ENCODE data around the gene ZNF483.
"Not testable (repeated sequence)": the region's sequence is repeated elsewhere in the genome, so short reads cannot be mapped to it uniquely, and the experiment has no call there.

DNA sequence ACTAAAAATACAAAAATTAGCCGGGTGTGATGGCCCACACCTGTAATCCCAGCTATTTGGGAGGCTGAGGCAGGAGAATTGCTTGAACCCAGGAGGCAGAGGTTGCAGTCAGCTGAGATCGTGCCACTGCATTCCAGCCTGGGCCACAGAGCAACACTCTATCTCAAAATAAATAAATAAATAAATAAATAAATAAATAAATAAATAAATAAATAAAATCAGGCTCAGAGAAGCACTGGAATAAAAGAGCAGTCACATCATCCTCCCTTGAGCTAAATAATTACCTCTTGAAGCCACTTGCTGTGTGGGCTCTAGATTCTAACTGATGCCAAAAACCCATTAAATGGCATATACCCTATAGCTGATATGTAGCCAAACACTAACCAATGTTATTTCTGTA lies 27.8 kb upstream of the ZNF483 start:
- TF ChIP-seq, protein P1, sequence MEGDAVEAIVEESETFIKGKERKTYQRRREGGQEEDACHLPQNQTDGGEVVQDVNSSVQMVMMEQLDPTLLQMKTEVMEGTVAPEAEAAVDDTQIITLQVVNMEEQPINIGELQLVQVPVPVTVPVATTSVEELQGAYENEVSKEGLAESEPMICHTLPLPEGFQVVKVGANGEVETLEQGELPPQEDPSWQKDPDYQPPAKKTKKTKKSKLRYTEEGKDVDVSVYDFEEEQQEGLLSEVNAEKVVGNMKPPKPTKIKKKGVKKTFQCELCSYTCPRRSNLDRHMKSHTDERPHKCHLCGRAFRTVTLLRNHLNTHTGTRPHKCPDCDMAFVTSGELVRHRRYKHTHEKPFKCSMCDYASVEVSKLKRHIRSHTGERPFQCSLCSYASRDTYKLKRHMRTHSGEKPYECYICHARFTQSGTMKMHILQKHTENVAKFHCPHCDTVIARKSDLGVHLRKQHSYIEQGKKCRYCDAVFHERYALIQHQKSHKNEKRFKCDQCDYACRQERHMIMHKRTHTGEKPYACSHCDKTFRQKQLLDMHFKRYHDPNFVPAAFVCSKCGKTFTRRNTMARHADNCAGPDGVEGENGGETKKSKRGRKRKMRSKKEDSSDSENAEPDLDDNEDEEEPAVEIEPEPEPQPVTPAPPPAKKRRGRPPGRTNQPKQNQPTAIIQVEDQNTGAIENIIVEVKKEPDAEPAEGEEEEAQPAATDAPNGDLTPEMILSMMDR (IDR thresholded peaks at IDR 0.05; ENCODE audit: low read depth, low read length) = not testable (repeated sequence)
- not testable (repeated sequence) for TF ChIP-seq EZH2phosphoT487 (IDR thresholded peaks at IDR 0.05; ENCODE audit: low read depth)
